Measurements from ENCODE around the gene KATNB1.
"Not testable (repeated sequence)": the region's sequence is repeated elsewhere in the genome, so short reads cannot be mapped to it uniquely, and the experiment has no call there.

Gene KATNB1

DNA sequence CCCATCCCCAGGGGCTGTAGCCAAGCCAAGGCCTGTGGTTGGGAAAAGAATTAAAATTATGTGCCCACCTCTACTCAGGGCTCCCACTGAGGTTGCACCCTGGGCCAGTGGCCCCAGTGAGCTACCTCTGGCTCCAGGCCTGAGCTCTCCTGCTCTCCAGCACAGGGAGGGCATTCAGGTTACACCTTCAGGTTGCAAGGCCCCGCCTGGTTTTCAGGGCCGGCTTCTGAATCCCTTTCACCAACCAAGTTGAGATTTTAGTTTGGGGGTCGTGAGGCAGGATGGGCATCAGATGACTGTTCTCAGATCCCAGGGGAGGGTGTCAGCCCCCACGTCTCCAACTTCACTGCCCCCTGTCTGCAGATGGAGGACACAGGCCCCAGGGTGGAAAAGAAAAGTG is 8.0 kb upstream of the KATNB1 start:
- no peak for DNase-seq

DNA sequence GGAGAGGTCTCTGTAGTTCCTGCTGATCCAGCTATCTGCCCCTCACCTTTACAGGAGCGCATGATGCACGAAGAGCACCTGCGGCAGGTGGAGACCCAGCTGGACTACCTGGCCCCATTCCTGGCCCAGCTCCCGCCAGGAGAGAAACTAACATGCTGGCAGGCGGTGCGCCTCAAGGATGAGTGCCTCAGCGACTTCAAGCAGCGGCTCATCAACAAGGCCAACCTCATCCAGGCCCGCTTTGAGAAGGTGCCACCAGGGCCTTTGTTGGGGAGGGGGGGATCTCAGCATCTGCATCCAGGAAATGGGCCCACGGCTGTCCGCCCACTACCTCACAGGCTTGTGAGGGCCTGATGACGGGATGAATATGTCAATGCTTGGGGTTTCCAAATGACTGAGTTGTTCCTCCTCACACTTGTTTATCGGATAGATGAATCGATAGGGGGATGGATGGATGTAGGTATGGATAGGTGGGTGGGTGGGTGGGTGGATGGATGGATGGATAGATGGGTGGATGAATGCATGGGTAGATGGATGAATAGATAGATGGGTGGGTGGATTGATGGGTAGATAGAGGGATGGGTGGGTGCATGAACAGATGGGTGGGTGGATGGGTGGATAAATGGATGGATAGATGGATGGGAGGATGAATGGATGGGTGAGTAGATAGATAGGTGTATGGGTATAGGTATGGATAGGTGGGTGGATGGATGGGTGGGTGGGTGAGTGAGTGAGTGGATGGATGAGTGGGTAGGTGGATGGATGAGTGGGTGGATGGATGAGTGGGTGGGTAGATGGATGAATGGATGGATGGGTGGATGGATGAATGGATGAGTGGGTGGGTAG is 7.0 kb upstream of the KATNB1 start:
- no peak for DNase-seq

DNA sequence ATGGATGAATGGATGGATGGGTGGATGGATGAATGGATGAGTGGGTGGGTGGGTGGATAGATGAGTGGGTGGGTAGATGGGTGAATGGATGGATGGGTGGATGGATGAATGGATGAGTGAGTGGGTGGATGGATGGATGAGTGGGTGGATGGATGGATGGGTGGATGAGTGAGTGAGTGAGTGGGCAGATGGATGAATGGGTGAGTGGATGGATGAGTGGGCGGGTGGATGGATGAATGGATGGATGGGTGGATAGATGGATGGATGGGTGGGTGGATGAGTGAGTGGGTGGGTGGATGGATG is 6.4 kb upstream of the KATNB1 start:
- DNase-seq = no peak

DNA sequence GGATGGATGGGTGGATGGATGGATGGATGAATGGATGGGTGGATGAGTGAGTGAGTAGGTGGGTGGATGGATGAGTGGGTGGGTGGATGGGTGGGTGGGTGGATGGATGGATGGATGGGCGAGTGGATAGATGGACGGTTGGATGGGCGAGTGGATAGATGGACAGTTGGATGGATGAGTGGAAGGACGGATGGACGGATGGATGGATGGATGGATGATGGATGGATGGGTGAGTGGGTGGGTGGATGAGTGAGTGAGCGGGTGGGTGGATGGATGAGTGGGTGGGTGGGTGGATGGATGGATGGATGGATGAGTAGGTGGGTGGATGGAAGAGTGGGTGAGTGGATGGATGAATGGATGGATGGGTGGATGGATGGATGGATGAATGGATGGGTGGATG is 5.7 kb upstream of the KATNB1 start:
- DNase-seq = not testable (repeated sequence)

DNA sequence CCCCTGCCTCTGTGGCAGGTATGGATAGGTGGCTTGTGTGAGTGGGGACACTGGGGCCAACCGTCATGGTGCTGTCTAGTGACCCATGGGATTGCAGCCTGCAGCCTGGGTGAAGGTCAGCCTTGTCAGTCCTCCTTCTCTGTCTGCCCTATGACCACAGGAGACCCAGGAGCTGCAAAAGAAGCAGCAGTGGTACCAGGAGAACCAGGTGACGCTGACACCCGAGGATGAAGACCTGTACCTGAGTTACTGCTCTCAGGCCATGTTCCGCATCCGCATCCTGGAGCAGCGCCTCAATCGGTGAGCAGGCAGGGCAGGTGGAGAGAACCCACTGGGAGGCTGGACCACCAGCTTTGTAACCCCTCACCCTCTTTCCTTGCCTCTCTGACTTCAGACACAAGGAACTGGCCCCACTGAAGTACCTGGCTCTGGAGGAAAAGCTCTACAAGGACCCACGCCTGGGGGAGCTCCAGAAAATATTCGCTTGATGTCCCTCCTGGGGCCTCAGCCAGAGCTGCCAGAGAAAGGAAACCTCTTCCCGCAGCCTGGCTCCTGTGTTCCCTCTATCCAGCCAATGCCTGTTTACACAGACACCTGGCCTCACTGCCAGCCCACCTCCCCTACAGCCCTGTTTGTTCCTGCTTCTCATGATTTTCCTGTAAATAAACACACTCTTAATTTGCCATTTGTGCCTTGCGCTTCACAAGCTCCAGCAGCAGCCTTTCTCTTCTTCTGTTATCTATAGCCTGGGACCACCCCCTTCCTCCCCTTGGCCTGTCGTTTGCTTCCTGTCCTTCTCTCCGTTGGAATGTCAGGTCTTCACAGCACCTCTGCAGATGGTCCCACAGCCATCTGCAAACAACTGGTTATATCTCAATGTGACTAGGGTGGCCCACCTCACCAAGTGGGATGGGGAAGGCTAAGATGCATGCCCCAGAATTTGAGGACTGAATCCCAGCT is 4.5 kb upstream of the KATNB1 start:
- no peak for DNase-seq

- DNase-seq = no peak
Measured at GRCh38 chr16:57732037-57732436, 3.5 kb upstream of the KATNB1 start.

- DNase-seq = no peak
Measured at GRCh38 chr16:57732714-57733113, 2.9 kb upstream of the KATNB1 start.

- DNase-seq = no peak
Measured at GRCh38 chr16:57734308-57734924, 1.2 kb upstream of the KATNB1 start.

DNA sequence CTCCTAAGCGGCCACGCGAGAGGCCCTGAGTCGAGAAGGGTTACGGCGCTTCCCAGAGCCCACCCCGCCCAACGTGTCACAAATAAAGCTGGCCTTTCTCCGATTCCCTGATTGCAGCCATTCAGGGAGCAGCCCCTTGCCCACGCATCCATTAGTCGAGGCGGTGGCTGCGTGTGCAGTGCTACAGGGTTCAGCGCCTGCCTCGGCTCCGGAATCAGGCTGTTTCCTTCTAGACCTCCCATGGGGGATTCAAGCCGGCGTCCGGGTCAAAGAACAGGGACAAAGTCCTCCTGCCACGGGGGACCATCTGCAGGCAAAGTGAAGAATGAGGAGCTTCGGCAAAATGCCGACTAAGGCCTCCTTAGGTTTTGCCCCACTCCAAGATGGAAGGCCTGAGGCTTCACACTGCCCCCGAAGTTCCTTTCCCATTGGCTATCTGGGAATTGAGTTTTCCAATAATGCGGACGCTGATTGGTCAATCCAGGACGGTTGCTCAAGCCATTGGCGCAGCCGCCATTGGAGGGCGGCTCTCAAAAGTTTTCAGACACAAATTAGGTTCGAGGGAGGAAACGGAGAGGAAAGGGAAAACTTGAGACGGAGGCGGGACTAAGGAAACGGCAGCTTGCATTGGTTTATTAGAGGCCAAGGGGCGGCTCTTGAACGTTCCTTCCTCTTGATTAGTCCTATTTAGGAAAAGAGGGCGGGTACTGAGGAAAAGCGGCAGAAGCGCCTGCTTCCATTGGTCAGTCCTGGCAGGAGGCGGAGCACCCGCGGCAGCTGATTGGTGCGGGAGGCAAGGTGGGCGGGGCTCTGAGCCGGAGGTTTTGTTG is 430 bp upstream of the KATNB1 start:
- peak; percentile 96 to 98 for DNase-seq

DNA sequence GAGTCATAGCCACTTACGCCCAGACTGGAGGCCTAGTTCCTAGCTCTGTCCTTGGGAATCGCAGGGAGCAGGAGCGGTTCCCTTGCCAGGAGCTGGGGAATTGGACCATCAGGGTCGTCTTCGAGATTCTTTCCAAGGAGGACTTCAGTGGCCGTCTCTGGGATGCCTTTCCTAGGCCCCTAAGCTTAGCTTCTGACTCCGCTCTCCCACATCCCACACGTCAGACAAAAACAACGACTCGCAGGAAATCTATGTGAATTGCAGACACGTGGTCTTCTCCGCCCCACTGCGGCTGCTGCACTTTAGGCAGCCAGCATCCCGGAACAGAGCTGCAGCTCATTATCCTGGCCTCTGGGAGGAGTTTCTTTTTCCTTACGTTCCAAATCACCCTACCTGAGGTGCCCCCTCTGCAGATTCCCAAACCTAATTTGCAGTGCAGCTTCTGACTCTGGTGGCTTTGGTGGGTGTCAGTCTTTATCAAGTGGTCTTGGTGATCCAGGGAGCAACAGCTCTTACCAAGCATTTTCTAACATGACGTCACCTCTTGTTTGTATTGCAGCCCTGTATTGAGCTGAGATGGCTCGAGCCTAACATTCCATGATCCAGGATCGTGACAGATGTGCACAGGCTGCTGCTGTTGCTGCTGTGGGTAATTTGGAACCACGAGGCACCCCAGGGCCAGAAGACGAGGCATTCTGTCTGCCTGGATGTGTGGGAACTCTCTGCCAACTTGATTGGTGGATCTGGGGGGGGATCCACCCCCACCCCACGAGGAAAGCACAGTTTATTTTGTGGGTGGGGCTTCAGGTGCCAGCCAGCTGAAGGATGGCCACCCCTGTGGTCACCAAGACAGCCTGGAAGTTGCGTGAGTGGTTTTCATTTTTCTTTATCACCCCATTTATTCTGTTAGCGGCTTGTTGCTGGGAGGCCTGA is 1.1 kb downstream of the KATNB1 start:
- no peak for DNase-seq

- no peak for DNase-seq
Measured at GRCh38 chr16:57738844-57739243, 3.3 kb downstream of the KATNB1 start.

DNA sequence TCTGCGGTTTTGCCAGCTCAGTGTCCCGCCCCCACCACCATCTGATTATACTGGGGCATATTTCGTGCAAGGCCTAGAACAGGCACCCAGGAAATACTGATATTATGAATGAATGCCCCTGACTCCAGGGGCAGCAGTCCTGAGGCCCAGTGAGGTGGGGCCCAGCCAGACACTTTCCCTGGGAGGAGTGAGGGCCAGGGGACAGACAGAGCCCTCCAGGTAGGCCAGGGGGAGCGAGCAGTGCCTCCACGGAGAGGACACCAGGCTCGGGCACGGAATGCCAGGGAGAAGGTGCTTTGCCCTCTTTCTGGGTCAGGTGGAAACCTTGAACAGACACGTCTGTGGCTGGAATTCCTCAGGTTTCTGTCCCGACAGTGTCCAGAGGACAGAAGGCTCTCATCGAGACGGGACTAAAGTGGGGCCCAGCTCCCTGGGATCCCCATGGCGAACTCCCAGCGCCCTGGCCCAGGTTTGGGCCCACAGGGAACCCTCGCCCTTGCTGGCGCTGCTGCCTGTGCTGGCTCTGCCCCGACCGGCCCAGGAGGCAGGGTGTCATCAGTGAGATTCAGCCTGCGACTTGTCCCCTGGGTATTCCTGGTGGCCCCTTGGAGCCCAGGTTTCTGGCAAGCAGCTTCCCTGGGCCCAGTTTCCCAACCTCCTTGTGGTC is 4.3 kb downstream of the KATNB1 start:
- DNase-seq = no peak

GRCh38 chr16:57740423-57741071 is 5.0 kb downstream of the KATNB1 start:
- DNase-seq = no peak

DNA sequence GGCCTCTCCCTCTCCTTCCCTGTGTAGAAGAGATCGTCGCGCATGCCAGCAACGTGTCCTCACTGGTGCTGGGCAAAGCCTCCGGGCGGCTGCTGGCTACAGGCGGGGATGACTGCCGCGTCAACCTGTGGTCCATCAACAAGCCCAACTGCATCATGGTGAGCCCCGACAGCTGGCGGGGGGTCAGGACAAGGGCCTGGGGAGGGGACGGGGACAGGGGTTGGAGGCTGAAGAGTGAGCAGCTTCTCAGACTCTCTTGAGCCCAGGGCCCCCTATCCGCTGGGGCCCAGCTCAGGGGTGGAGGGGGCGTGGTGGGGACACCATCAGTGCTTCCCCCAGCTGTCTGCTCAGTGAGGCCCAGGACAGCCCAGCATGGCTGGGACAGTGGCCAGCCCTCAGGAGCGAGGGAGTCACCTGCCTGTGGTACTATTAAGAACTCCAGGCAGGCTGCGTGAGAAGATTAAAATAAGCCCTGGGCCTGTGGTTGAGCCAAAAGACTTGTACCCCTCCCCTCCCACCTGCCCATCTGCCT is 6.2 kb downstream of the KATNB1 start:
- no peak for DNase-seq

GRCh38 chr16:57742543-57742942 is 7.0 kb downstream of the KATNB1 start:
- DNase-seq = no peak

- no peak for DNase-seq
Measured at GRCh38 chr16:57743458-57743857, 7.9 kb downstream of the KATNB1 start.

GRCh38 chr16:57743886-57744641 is 8.5 kb downstream of the KATNB1 start:
- DNase-seq = no peak

DNA sequence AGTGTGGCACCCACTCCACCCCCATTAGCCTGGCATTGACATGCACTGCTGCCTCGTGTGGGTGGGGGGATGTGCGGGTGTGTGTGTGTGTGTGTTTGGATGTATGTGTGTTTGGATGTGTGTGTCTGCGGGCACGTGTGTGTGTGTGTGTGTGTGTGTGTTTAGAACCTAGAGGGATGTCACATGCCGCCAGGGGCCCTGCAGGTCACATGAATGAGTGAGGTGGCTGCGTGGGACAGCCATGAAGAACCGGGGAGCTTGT is 9.0 kb downstream of the KATNB1 start:
- DNase-seq = no peak

DNA sequence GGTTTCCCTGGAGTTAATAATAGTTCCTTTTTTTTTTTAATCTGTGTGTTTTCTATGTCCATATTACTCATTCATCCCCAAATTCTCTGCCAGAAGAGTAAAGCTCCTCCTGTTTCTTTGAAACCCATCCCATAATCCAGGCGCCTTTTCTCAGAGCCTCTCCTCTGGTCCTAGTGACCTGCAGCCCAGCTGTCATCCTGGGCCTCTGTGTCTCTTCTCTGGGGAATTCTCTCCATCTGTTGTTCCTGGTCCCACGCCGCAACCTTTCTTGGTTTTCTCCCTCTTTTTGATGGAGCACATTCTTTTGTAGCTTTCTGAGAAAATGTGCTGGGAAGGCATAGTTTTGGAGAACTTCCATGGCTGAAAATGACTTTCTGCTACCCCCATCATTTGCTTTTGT is 10.2 kb downstream of the KATNB1 start:
- DNase-seq = no peak

DNA sequence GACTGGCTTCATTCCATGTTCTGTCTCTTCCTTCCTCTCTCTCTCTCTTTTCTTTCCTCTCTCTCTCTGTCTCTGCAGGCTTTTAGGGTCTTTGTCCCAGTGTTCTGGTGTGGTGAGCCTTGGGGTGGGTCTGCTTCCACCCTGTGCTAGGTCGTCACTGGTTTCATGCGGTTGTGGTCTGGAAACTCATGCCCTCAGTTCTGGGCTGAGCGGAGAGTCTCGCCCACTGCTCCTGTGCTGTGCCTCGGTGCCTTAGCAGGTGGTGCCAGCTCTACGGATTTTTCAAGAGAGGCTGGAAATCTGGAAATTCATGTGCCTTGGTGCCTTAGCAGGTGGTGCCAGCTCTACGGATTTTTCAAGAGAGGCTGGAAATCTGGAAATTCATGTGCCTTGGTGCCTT is 10.7 kb downstream of the KATNB1 start:
- DNase-seq = not testable (repeated sequence)
